ENCODE data around the gene MAPKAPK5.

MAPKAPK5 gene

DNA sequence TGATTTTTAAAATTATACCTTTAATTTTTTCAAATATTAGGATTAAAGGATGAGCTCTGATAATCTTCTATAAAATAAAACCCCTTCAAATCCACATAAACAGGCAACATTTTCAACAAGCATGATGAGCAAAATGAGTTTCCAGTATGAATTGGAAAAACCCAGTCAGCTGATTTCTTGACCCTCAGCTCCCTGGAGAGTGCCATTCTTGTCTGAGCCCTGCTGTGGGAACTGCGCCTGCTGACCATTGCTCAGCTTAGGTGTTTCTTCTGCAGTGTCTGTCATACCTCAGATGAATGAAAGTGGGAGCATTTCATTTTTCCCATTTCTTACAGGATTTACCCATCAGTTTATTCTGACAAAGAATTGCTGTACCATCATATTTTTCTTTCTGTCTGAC, 27.6 kb downstream of the MAPKAPK5 start:
- Histone ChIP-seq H4K20me1 (ENCODE audit: control insufficient read depth, insufficient read depth, low read depth, low read length) (no peaks in the 10 kb centered on the region; the same call in 1 of the 2 replicates), H3K36me3 (ENCODE audit: control insufficient read depth, low read length) (peaks cover 86% of the 10 kb centered on the region), H3F3A (ENCODE audit: control insufficient read depth, insufficient read depth) (no peaks in the 10 kb centered on the region), H3K9me3 (ENCODE audit: control insufficient read depth, insufficient read depth, low read length) (no peaks in the 10 kb centered on the region), H3K27me3 (ENCODE audit: control insufficient read depth, low read length) (no peaks in the 10 kb centered on the region), H3K4me3 (ENCODE audit: low read length) (no peak overlapping the region), H3K4me2 (ENCODE audit: low read length) (no peak overlapping the region), H3K27ac (ENCODE audit: low read depth, low read length) (no peak overlapping the region), H3K9me2 (replicated peaks; ENCODE audit: control insufficient read depth, low read length) (no peaks in the 10 kb centered on the region), H3K4me1 (ENCODE audit: control insufficient read depth, low read length) (no peaks in the 10 kb centered on the region), H3K79me2 (ENCODE audit: control insufficient read depth, low read length) (peaks cover 7% of the 10 kb centered on the region)
- TF ChIP-seq, protein P1, sequence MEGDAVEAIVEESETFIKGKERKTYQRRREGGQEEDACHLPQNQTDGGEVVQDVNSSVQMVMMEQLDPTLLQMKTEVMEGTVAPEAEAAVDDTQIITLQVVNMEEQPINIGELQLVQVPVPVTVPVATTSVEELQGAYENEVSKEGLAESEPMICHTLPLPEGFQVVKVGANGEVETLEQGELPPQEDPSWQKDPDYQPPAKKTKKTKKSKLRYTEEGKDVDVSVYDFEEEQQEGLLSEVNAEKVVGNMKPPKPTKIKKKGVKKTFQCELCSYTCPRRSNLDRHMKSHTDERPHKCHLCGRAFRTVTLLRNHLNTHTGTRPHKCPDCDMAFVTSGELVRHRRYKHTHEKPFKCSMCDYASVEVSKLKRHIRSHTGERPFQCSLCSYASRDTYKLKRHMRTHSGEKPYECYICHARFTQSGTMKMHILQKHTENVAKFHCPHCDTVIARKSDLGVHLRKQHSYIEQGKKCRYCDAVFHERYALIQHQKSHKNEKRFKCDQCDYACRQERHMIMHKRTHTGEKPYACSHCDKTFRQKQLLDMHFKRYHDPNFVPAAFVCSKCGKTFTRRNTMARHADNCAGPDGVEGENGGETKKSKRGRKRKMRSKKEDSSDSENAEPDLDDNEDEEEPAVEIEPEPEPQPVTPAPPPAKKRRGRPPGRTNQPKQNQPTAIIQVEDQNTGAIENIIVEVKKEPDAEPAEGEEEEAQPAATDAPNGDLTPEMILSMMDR (IDR thresholded peaks at IDR 0.05; ENCODE audit: low read depth, low read length, poor library complexity, severe bottlenecking), result no peak
- no peak for TF ChIP-seq EZH2phosphoT487 (IDR thresholded peaks at IDR 0.05; ENCODE audit: borderline replicate concordance, low read length)

GRCh38 chr12:111870216-111870615, 28.2 kb downstream of the MAPKAPK5 start:
- H3K4me2 ChIP-seq (ENCODE audit: low read length), result no peak overlapping the region
- H3K9me2 ChIP-seq (replicated peaks; ENCODE audit: control insufficient read depth, low read length), result no peaks in the 10 kb centered on the region
- no peak overlapping the region for H3K4me3 ChIP-seq (ENCODE audit: low read length)
- no peaks in the 10 kb centered on the region for H3F3A ChIP-seq (ENCODE audit: control insufficient read depth, insufficient read depth)
- H4K20me1 ChIP-seq (ENCODE audit: control insufficient read depth, insufficient read depth, low read depth, low read length), result no peaks in the 10 kb centered on the region
- peaks cover 80% of the 10 kb centered on the region for H3K36me3 ChIP-seq (ENCODE audit: control insufficient read depth, low read length)
- H3K4me1 ChIP-seq (ENCODE audit: control insufficient read depth, low read length), result no peaks in the 10 kb centered on the region
- no peaks in the 10 kb centered on the region for H3K27me3 ChIP-seq (ENCODE audit: control insufficient read depth, low read length)
- H3K9me3 ChIP-seq (ENCODE audit: control insufficient read depth, insufficient read depth, low read length), result no peaks in the 10 kb centered on the region
- TF ChIP-seq, protein P1 (IDR thresholded peaks at IDR 0.05; ENCODE audit: low read depth, low read length, poor library complexity, severe bottlenecking), result no peak
- TF ChIP-seq EZH2phosphoT487 (IDR thresholded peaks at IDR 0.05; ENCODE audit: borderline replicate concordance, low read length), result no peak
- peaks cover 1% of the 10 kb centered on the region for H3K79me2 ChIP-seq (ENCODE audit: control insufficient read depth, low read length)
- H3K27ac ChIP-seq (ENCODE audit: low read depth, low read length), result no peak overlapping the region

DNA sequence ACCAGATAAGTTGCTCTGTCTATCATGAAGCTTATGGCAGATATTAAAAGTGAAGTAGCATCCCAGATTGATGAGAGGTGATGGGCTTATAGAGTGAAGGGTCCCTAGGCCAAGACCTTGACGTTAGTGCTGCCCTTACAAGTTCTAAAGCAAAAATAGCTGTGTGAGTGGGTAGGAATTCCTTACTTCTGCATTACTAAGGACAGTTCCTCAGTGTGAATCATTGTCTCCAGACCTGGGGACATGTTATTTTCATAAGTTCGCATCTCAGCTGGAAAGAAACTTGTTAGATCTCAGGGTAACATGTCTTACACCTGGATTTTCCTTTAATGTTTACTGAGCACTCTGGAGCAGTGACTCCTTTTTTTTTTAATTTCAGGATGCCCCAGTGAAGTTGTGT, 28.7 kb downstream of the MAPKAPK5 start:
- Histone ChIP-seq H3K36me3 (ENCODE audit: control insufficient read depth, low read length) (peaks cover 82% of the 10 kb centered on the region), H3K4me1 (ENCODE audit: control insufficient read depth, low read length) (no peaks in the 10 kb centered on the region), H4K20me1 (ENCODE audit: control insufficient read depth, insufficient read depth, low read depth, low read length) (no peaks in the 10 kb centered on the region), H3F3A (ENCODE audit: control insufficient read depth, insufficient read depth) (no peaks in the 10 kb centered on the region), H3K27me3 (ENCODE audit: control insufficient read depth, low read length) (no peaks in the 10 kb centered on the region), H3K27ac (ENCODE audit: low read depth, low read length) (no peak overlapping the region), H3K4me2 (ENCODE audit: low read length) (no peak overlapping the region), H3K79me2 (ENCODE audit: control insufficient read depth, low read length) (no peaks in the 10 kb centered on the region), H3K4me3 (ENCODE audit: low read length) (no peak overlapping the region), H3K9me2 (replicated peaks; ENCODE audit: control insufficient read depth, low read length) (no peaks in the 10 kb centered on the region), H3K9me3 (ENCODE audit: control insufficient read depth, insufficient read depth, low read length) (no peaks in the 10 kb centered on the region)
- no peak for TF ChIP-seq EZH2phosphoT487 (IDR thresholded peaks at IDR 0.05; ENCODE audit: borderline replicate concordance, low read length)
- TF ChIP-seq, protein P1 (IDR thresholded peaks at IDR 0.05; ENCODE audit: low read depth, low read length, poor library complexity, severe bottlenecking), result no peak

GRCh38 chr12:111873113-111873512, 31.1 kb downstream of the MAPKAPK5 start:
- Histone ChIP-seq H3K4me2 (ENCODE audit: low read length) (no peak overlapping the region), H3K9me3 (ENCODE audit: control insufficient read depth, insufficient read depth, low read length) (no peaks in the 10 kb centered on the region), H3K27me3 (ENCODE audit: control insufficient read depth, low read length) (no peaks in the 10 kb centered on the region), H3K79me2 (ENCODE audit: control insufficient read depth, low read length) (no peaks in the 10 kb centered on the region), H3K4me3 (ENCODE audit: low read length) (no peak overlapping the region), H3F3A (ENCODE audit: control insufficient read depth, insufficient read depth) (no peaks in the 10 kb centered on the region), H3K9me2 (replicated peaks; ENCODE audit: control insufficient read depth, low read length) (no peaks in the 10 kb centered on the region), H3K4me1 (ENCODE audit: control insufficient read depth, low read length) (no peaks in the 10 kb centered on the region), H4K20me1 (ENCODE audit: control insufficient read depth, insufficient read depth, low read depth, low read length) (no peaks in the 10 kb centered on the region), H3K27ac (ENCODE audit: low read depth, low read length) (no peak overlapping the region), H3K36me3 (ENCODE audit: control insufficient read depth, low read length) (peaks cover 72% of the 10 kb centered on the region)
- TF ChIP-seq, protein P1 (IDR thresholded peaks at IDR 0.05; ENCODE audit: low read depth, low read length, poor library complexity, severe bottlenecking), result no peak
- no peak for TF ChIP-seq EZH2phosphoT487 (IDR thresholded peaks at IDR 0.05; ENCODE audit: borderline replicate concordance, low read length)
